ENCODE measurements around the gene KCNG3. TPM values are rescaled to one million over a fixed set of nuclear protein-coding genes. Genes with fewer than 3 reads are reported as not detected.

The KCNG3 gene
- total RNA-seq, 4 donors from 2014 or later: 0.26 to 0.41 (median 0.40) TPM; not detected in 1

- H3K27ac ChIP-seq: no peak overlapping the region
- H3K27me3 ChIP-seq: peaks cover 0 to 11% of the 10 kb centered on the region in 2 donors
- H3K4me1 ChIP-seq: peaks cover 0 to 5% of the 10 kb centered on the region in 2 donors
- H3K36me3 ChIP-seq: no peaks in the 10 kb centered on the region
- intact Hi-C loops (cut with DNase I; ENCODE audit: low total_unique reads): no loop called here
- TF ChIP-seq POLR2A (IDR thresholded peaks at IDR 0.05) (no peak), CTCF (IDR thresholded peaks at IDR 0.05) (no peak)
- no peak overlapping the region for H3K4me3 ChIP-seq
- DNase-seq: no peak
- no peaks in the 10 kb centered on the region for H3K9me3 ChIP-seq
These were observed 1.4 kb upstream of the KCNG3 start for GRCh38 chr2:42495234-42495581.

GRCh38 chr2:42494355-42495233, 812 bp upstream of the KCNG3 start:
- Histone ChIP-seq H3K36me3 (no peaks in the 10 kb centered on the region), H3K27ac (peak overlapping the region; percentile 68 to 71), H3K4me1 (peaks cover 0 to 5% of the 10 kb centered on the region in 2 donors), H3K27me3 (peaks cover 0 to 11% of the 10 kb centered on the region in 2 donors), H3K4me3 (peak overlapping the region; percentile 24 to 55), H3K9me3 (no peaks in the 10 kb centered on the region)
- intact Hi-C loops (cut with DNase I; ENCODE audit: low total_unique reads): no loop called here
- peak; percentile 64 to 70 for DNase-seq
- TF ChIP-seq POLR2A (IDR thresholded peaks at IDR 0.05): no peak
- TF ChIP-seq CTCF (IDR thresholded peaks at IDR 0.05): peak; percentile 73 to 93 (median 82)

- H3K9me3 ChIP-seq: no peaks in the 10 kb centered on the region
- peaks cover 0 to 11% of the 10 kb centered on the region in 2 donors for H3K27me3 ChIP-seq
- H3K36me3 ChIP-seq: no peaks in the 10 kb centered on the region
- intact Hi-C loops (cut with DNase I; ENCODE audit: low total_unique reads): no loop called here
- H3K4me3 ChIP-seq: peak overlapping the region in 1 of 2 donors; percentile 55
- no peak for DNase-seq
- peaks cover 0 to 5% of the 10 kb centered on the region in 2 donors for H3K4me1 ChIP-seq
- H3K27ac ChIP-seq: no peak overlapping the region
- TF ChIP-seq POLR2A (IDR thresholded peaks at IDR 0.05) (no peak), CTCF (IDR thresholded peaks at IDR 0.05) (no peak)
These were observed 903 bp downstream of the KCNG3 start for GRCh38 chr2:42492691-42493467.

GRCh38 chr2:42488297-42488696, 5.5 kb downstream of the KCNG3 start:
- intact Hi-C loops (cut with DNase I; ENCODE audit: low total_unique reads): no loop called here
- no peak overlapping the region for H3K27ac ChIP-seq
- H3K27me3 ChIP-seq: peaks cover 0 to 7% of the 10 kb centered on the region in 2 donors
- H3K4me1 ChIP-seq: peaks cover 0 to under 1% of the 10 kb centered on the region in 2 donors
- DNase-seq: no peak
- no peak for TF ChIP-seq POLR2A (IDR thresholded peaks at IDR 0.05)
- no peaks in the 10 kb centered on the region for H3K9me3 ChIP-seq
- no peak overlapping the region for H3K4me3 ChIP-seq
- no peaks in the 10 kb centered on the region for H3K36me3 ChIP-seq

GRCh38 chr2:42486145-42486906, 7.5 kb downstream of the KCNG3 start:
- no peak for DNase-seq
- Histone ChIP-seq H3K4me3 (no peak overlapping the region), H3K9me3 (no peaks in the 10 kb centered on the region), H3K36me3 (no peaks in the 10 kb centered on the region), H3K27me3 (no peaks in the 10 kb centered on the region), H3K4me1 (no peaks in the 10 kb centered on the region), H3K27ac (no peak overlapping the region)
- intact Hi-C loops (cut with DNase I; ENCODE audit: low total_unique reads): no loop called here
- no peak for TF ChIP-seq POLR2A (IDR thresholded peaks at IDR 0.05)
- no peak for TF ChIP-seq CTCF (IDR thresholded peaks at IDR 0.05)
